KMS-11 (cell line): ENCODE data around the gene BBOX1.

ENCODE experiments used
- H2AFZ ChIP-seq: fragments of 200-600 bp; sonication (generic); 2 replicates; pipeline ENCODE4 v1.6.1; 2016; ENCODE audit warnings: antibody characterized with exemption, mixed run types, low read depth
- H3K27ac ChIP-seq: fragments of 200-600 bp; sonication (generic); 2 replicates; pipeline ENCODE4 v1.6.1; 2016; ENCODE audit warnings: mild to moderate bottlenecking, mixed run types
- H3K27me3 ChIP-seq: fragments of 200-600 bp; sonication (generic); 2 replicates; pipeline ENCODE4 v1.6.1; 2017; ENCODE audit warnings: mild to moderate bottlenecking, low read depth, mixed run types, moderate library complexity; ENCODE audit not compliant: insufficient read depth
- H3K36me3 ChIP-seq: fragments of 200-600 bp; sonication (generic); 2 replicates; pipeline ENCODE4 v1.6.1; 2017; ENCODE audit warnings: mild to moderate bottlenecking, mixed run types; ENCODE audit not compliant: insufficient read depth
- H3K4me1 ChIP-seq: fragments of 200-600 bp; sonication (generic); 2 replicates; pipeline ENCODE4 v1.6.1; 2016; ENCODE audit warnings: mild to moderate bottlenecking, low read depth, mixed run types; ENCODE audit not compliant: poor library complexity, severe bottlenecking
- H3K4me2 ChIP-seq: fragments of 200-600 bp; sonication (generic); 2 replicates; pipeline ENCODE4 v1.7.0; 2016; ENCODE audit warnings: mild to moderate bottlenecking, mixed run types
- H3K4me3 ChIP-seq: fragments of 200-600 bp; sonication (generic); IDR thresholded peaks from 2 replicates; pipeline ENCODE4 v1.6.1; 2017; ENCODE audit warnings: low read depth, low read length, mixed read lengths; ENCODE audit not compliant: insufficient read depth
- H3K79me2 ChIP-seq: fragments of 200-600 bp; sonication (generic); 2 replicates; pipeline ENCODE4 v1.6.1; 2016; ENCODE audit warnings: low read depth, mixed run types; ENCODE audit not compliant: insufficient read depth
- H3K9ac ChIP-seq: fragments of 200-600 bp; sonication (generic); 2 replicates; pipeline ENCODE4 v1.6.1; 2016; ENCODE audit warnings: mild to moderate bottlenecking, mixed run types
- H4K20me1 ChIP-seq: fragments of 200-600 bp; sonication (generic); 2 replicates; pipeline ENCODE4 v1.6.1; 2016; ENCODE audit warnings: mild to moderate bottlenecking, mixed run types; ENCODE audit not compliant: insufficient read depth
- TF ChIP-seq, protein P1 (sequence below): fragments of 200-600 bp; sonication (generic); conservative IDR thresholded peaks from 2 replicates; pipeline ENCODE4 v1.6.1; 2017; ENCODE audit warnings: low read depth, mild to moderate bottlenecking, antibody characterized with exemption, low read length, moderate library complexity, mixed read lengths

BBOX1 gene

DNA sequence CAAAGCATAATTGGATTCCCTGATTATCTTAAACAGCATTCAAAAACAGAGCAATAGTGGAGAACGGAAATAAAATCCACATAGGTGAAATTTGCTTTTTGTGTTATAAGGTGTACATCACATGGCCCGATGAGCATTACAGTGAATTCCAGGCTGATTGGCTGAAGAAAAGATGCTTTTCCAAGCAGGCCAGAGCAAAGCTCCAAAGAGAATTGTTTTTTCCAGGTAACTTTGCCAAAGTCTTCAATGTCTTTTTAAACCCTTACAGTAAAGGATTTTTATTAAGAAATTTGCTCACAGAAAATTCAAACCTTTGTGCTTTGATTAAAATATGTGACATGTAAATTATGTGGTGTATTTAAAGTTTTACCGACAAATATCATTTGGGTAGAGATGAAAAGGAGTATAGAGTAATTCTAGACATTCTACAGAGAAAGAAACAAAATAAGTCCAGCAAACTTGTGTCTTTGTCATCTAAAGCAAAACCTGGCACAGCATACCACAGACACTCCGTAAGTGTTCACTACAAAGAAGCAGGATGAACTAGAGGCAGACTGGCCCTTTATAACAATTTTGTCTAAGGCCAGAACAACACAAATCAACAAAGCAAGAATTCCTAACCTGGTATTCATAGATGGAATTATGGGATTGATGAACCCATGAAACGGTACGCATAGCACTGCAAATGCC, 16.6 kb downstream of the BBOX1 start:
- Histone ChIP-seq H3K4me2 (no peak overlapping the region), H3K27me3 (no peaks in the 10 kb centered on the region), H3K9ac (no peak overlapping the region), H4K20me1 (no peaks in the 10 kb centered on the region), H3K79me2 (no peaks in the 10 kb centered on the region), H3K27ac (no peak overlapping the region), H3K4me3 (no peak overlapping the region), H2AFZ (no peak overlapping the region), H3K4me1 (no peaks in the 10 kb centered on the region), H3K36me3 (no peaks in the 10 kb centered on the region)
- TF ChIP-seq, protein P1, sequence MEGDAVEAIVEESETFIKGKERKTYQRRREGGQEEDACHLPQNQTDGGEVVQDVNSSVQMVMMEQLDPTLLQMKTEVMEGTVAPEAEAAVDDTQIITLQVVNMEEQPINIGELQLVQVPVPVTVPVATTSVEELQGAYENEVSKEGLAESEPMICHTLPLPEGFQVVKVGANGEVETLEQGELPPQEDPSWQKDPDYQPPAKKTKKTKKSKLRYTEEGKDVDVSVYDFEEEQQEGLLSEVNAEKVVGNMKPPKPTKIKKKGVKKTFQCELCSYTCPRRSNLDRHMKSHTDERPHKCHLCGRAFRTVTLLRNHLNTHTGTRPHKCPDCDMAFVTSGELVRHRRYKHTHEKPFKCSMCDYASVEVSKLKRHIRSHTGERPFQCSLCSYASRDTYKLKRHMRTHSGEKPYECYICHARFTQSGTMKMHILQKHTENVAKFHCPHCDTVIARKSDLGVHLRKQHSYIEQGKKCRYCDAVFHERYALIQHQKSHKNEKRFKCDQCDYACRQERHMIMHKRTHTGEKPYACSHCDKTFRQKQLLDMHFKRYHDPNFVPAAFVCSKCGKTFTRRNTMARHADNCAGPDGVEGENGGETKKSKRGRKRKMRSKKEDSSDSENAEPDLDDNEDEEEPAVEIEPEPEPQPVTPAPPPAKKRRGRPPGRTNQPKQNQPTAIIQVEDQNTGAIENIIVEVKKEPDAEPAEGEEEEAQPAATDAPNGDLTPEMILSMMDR, result no peak

DNA sequence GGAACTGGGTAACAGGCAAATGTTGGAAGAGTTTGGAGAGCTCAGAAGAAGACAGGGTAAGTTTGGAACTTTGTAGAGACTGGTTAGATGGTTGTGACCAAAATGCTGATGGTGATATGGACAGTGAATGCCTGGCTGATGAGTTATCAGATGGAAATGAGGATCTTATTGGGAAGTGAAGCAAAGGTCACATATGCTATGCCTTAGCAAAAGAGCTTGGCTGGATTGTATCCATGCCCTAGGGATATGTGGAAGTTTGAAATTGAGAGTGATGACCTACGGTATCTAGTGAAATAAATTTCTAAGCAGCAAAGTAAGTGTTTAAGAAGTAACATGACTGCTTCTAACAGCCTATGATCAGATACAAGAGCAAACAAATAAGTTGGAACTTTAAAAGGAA, 17.8 kb downstream of the BBOX1 start:
- H3K79me2 ChIP-seq, result no peaks in the 10 kb centered on the region
- no peak overlapping the region for H2AFZ ChIP-seq
- H3K4me1 ChIP-seq, result no peaks in the 10 kb centered on the region
- H3K4me3 ChIP-seq, result no peak overlapping the region
- no peaks in the 10 kb centered on the region for H3K36me3 ChIP-seq
- TF ChIP-seq, protein P1, result no peak
- H3K9ac ChIP-seq, result no peak overlapping the region
- H4K20me1 ChIP-seq, result no peaks in the 10 kb centered on the region
- H3K4me2 ChIP-seq, result no peak overlapping the region
- H3K27me3 ChIP-seq, result no peaks in the 10 kb centered on the region
- H3K27ac ChIP-seq, result no peak overlapping the region

DNA sequence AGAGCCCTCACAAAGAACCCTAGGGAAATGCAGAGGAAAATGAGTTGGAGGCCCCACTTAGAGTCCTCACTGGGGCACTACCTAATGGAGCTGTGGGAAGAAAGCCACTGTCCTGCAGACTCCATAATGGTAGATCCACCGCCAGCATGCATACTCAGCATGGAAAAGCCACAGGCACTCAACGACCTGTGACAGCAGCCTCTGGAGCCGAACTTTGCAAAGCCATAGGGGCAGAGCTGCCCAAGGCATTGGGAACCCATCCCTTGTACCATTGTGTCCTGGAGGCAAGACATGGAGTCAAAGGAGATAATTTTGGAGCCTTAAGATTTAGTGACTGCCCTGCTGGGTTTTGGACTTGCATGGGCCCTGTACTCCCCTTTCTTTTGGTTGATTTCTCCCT, 18.8 kb downstream of the BBOX1 start:
- Histone ChIP-seq H4K20me1 (no peaks in the 10 kb centered on the region), H3K36me3 (no peaks in the 10 kb centered on the region), H3K27ac (no peak overlapping the region), H3K79me2 (no peaks in the 10 kb centered on the region), H3K4me3 (no peak overlapping the region), H3K4me2 (no peak overlapping the region), H2AFZ (no peak overlapping the region), H3K9ac (no peak overlapping the region), H3K27me3 (no peaks in the 10 kb centered on the region), H3K4me1 (no peaks in the 10 kb centered on the region)
- TF ChIP-seq, protein P1, result no peak

DNA sequence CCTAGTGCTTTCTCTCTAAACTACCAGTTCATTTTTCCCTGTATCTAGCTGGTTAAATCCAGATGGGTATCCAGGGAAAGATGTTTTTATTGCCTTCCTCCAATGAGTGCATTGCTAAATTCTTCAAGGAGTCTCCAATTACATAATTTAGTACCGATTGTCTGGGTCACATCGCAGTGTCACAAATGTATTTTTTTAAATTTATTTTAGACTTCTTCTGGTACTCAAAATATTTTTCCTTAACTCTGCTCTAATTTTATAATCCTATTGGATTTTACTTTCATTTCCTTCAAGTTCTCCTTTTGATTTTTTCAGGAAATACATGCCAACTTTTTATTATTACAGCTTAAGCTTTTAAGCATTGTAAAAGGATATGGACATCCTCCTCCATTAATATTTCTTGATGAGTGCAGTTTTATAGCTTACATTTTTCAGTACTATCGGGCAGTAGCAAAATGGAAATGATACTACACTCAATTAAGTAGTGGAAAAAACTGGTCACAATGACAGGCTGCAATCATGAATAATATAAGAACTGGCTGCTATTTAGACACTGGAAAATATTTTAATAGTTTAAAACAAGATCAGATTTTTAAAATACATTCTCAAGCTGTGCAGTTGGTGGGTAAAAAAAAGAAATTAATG, 20.3 kb downstream of the BBOX1 start:
- H3K27me3 ChIP-seq, result no peaks in the 10 kb centered on the region
- H4K20me1 ChIP-seq, result no peaks in the 10 kb centered on the region
- H2AFZ ChIP-seq, result no peak overlapping the region
- no peak overlapping the region for H3K27ac ChIP-seq
- TF ChIP-seq, protein P1, result no peak
- no peaks in the 10 kb centered on the region for H3K36me3 ChIP-seq
- H3K79me2 ChIP-seq, result no peaks in the 10 kb centered on the region
- H3K4me3 ChIP-seq, result no peak overlapping the region
- no peaks in the 10 kb centered on the region for H3K4me1 ChIP-seq
- no peak overlapping the region for H3K9ac ChIP-seq
- H3K4me2 ChIP-seq, result no peak overlapping the region
